ENCODE data around the gene MTG1.

DNA sequence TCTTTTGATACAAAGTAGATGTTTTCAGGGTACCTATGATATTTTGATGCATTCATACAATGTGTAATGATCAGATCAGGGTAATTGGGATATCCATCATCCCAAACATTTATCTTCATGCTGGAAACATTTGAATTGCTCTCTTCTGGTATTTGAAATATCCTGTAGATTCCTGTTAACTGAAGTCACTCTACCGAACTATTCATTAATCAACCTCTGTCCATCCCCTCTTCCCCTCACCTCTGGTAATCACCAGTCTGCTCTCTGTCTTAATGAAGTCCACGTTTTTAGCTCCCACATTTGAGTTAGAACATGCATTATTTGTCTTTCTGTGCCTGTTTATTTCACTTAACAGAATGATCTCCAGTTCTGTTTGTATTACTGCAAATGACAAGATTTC is 11.3 kb downstream of the MTG1 start:
- TF ChIP-seq, protein P1, sequence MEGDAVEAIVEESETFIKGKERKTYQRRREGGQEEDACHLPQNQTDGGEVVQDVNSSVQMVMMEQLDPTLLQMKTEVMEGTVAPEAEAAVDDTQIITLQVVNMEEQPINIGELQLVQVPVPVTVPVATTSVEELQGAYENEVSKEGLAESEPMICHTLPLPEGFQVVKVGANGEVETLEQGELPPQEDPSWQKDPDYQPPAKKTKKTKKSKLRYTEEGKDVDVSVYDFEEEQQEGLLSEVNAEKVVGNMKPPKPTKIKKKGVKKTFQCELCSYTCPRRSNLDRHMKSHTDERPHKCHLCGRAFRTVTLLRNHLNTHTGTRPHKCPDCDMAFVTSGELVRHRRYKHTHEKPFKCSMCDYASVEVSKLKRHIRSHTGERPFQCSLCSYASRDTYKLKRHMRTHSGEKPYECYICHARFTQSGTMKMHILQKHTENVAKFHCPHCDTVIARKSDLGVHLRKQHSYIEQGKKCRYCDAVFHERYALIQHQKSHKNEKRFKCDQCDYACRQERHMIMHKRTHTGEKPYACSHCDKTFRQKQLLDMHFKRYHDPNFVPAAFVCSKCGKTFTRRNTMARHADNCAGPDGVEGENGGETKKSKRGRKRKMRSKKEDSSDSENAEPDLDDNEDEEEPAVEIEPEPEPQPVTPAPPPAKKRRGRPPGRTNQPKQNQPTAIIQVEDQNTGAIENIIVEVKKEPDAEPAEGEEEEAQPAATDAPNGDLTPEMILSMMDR (IDR thresholded peaks at IDR 0.05) = no peak
- TF ChIP-seq POLR2AphosphoS5 (IDR thresholded peaks at IDR 0.05) (no peak), POLR2A (IDR thresholded peaks at IDR 0.05) (no peak)

All from sigmoid colon (tissue), 4 donors.